Fibroblast of lung (primary cell): ENCODE measurements around the gene SCP2. TPM values are rescaled to one million over a fixed set of nuclear protein-coding genes. Genes with fewer than 3 reads are reported as not detected.

Source experiments
- DNase-seq, 2 donors: peaks; one replicate each; pipeline versions ENCODE4 v3.0.0 to v3.0.0-alpha.2; 2010; ENCODE audit warnings: low read depth in 2 of 2
- H2AFZ ChIP-seq: 2 replicates; pipeline ENCODE4 v1.5.1; 2012; ENCODE audit warnings: low read length, control low read depth, inconsistent platforms
- H3K27ac ChIP-seq: 2 replicates; pipeline ENCODE4 v1.5.1; 2011; ENCODE audit warnings: low read length, control low read depth; ENCODE audit not compliant: insufficient read depth
- H3K27me3 ChIP-seq: 2 replicates; pipeline ENCODE4 v1.5.1; 2011; ENCODE audit warnings: mild to moderate bottlenecking, low read length; ENCODE audit not compliant: control insufficient read depth, insufficient read depth
- H3K36me3 ChIP-seq: 2 replicates; pipeline ENCODE4 v1.5.1; 2011; ENCODE audit warnings: low read length; ENCODE audit not compliant: control insufficient read depth, insufficient read depth
- H3K4me1 ChIP-seq: 2 replicates; pipeline ENCODE4 v1.5.1; 2011; ENCODE audit warnings: low read length; ENCODE audit not compliant: control insufficient read depth, insufficient read depth; ENCODE audit errors: extremely low read depth
- H3K4me2 ChIP-seq: 2 replicates; pipeline ENCODE4 v1.5.1; 2011; ENCODE audit warnings: low read length, control low read depth; ENCODE audit not compliant: insufficient read depth; ENCODE audit errors: extremely low read depth
- H3K4me3 ChIP-seq, 4 experiments: fragments of 200-600 bp in 1 of 4; sonication (generic) in 1 of 4; replicated peaks in 1 of 4; 2 replicates each; pipeline ENCODE4 v1.5.1; 2011 to 2016; ENCODE audit warnings: low read length in 4 of 4, low read depth in 3 of 4, mild to moderate bottlenecking in 3 of 4, control low read depth in 2 of 4, inconsistent platforms in 1 of 4, mixed read lengths in 1 of 4; ENCODE audit not compliant: insufficient read depth in 1 of 4; ENCODE audit errors: control extremely low read depth in 1 of 4
- H3K79me2 ChIP-seq: 2 replicates; pipeline ENCODE4 v1.5.1; 2012; ENCODE audit warnings: mild to moderate bottlenecking, low read length, inconsistent platforms; ENCODE audit not compliant: control insufficient read depth, insufficient read depth
- H3K9ac ChIP-seq: 2 replicates; pipeline ENCODE4 v1.5.1; 2011; ENCODE audit warnings: mild to moderate bottlenecking, low read length, control low read depth; ENCODE audit not compliant: insufficient read depth
- H3K9me3 ChIP-seq: 2 replicates; pipeline ENCODE4 v1.5.1; 2012; ENCODE audit warnings: low read depth, low read length; ENCODE audit not compliant: control insufficient read depth, insufficient read depth
- H4K20me1 ChIP-seq: 2 replicates; pipeline ENCODE4 v1.5.1; 2011; ENCODE audit warnings: low read length; ENCODE audit not compliant: control insufficient read depth, insufficient read depth; ENCODE audit errors: extremely low read depth
- CTCF ChIP-seq, 2 donors: IDR thresholded peaks in 1 of 2; conservative IDR thresholded peaks in 1 of 2; 1 replicate in 1 of 2; 2 replicates in 1 of 2; pipeline ENCODE4 v1.5.1; 2011 to 2012; ENCODE audit warnings: low read length in 2 of 2, control low read depth in 1 of 2, inconsistent platforms in 1 of 2, low read depth in 1 of 2, mild to moderate bottlenecking in 1 of 2
- EZH2 ChIP-seq: IDR thresholded peaks from 2 replicates; pipeline ENCODE4 v1.5.1; 2012; ENCODE audit warnings: low read length, control low read depth, mild to moderate bottlenecking; ENCODE audit errors: missing control alignments
- polyA minus RNA-seq: library from RNA; depleted of rRNA, polyadenylated mRNA; stranded (reverse); fragments of >200 nt; gene quantifications from 2 replicates; pipeline ENCODE4 v1.2.3, GENCODE V29; 2011; ENCODE audit warnings: low replicate concordance
- polyA plus RNA-seq, 2 donors: library from polyadenylated mRNA; depleted of rRNA in 1 of 2; stranded (reverse) in 1 of 2; unstranded in 1 of 2; fragments of >200 nt; gene quantifications; 2 replicates each; pipeline ENCODE4 v1.2.1, GENCODE V29; 2011 to 2012; ENCODE audit warnings: missing spikeins in 1 of 2
- total RNA-seq: library from RNA; depleted of rRNA; stranded (reverse); fragments of >200 nt; gene quantifications from 2 replicates; pipeline ENCODE4 v1.2.1, GENCODE V29; 2014

SCP2 gene
- total RNA-seq (189 and 222 TPM in 2 replicates), polyA plus RNA-seq (225 and 305 TPM in 2 replicates), polyA minus RNA-seq (20.4 and 51.4 TPM in 2 replicates)
- 195 and 258 TPM in 2 replicates for polyA plus RNA-seq (2012)

- H3K36me3 ChIP-seq, result no peaks in the 10 kb centered on the region
- H3K4me1 ChIP-seq, result peaks cover 2% of the 10 kb centered on the region
- peak within 1 kb of the TSS; percentile 97 for H2AFZ ChIP-seq
- peak within 1 kb of the TSS; percentile 78 to 92 (median 82) for H3K4me3 ChIP-seq
- H3K27me3 ChIP-seq, result no peaks in the 10 kb centered on the region
- peak; percentile 68 for DNase-seq
- peak within 1 kb of the TSS; percentile 72 for H3K27ac ChIP-seq
- TF ChIP-seq CTCF (conservative IDR thresholded peaks at IDR 0.05 in 1 of 2, IDR thresholded peaks at IDR 0.05 in 1 of 2; ENCODE audit: low read depth in 1 of 2, low read length in 2 of 2) (no peak), EZH2 (no peak)
- no peaks in the 10 kb centered on the region for H4K20me1 ChIP-seq
- peak within 1 kb of the TSS; percentile 79 for H3K9ac ChIP-seq
- peaks cover 5% of the 10 kb centered on the region for H3K79me2 ChIP-seq
- H3K9me3 ChIP-seq, result no peaks in the 10 kb centered on the region
- H3K4me2 ChIP-seq, result peak within 1 kb of the TSS; percentile 97
Measured at GRCh38 chr1:52927212-52928014, at the start of gene SCP2. TSS of gene SCP2 (plus strand) at chr1:52927276. CDS start at chr1:52927397, 121 bp downstream.

GRCh38 chr1:52877554-52877953 lies 49.5 kb upstream of the SCP2 start:
- Histone ChIP-seq H3K27me3 (no peaks in the 10 kb centered on the region), H3K4me3 (no peak overlapping the region), H3K79me2 (no peaks in the 10 kb centered on the region), H3K4me2 (no peak overlapping the region), H3K27ac (no peak overlapping the region), H2AFZ (no peak overlapping the region), H3K9ac (no peak overlapping the region), H3K4me1 (no peaks in the 10 kb centered on the region), H3K36me3 (no peaks in the 10 kb centered on the region), H3K9me3 (no peaks in the 10 kb centered on the region), H4K20me1 (no peaks in the 10 kb centered on the region)
- TF ChIP-seq EZH2, result no peak
- no peak for TF ChIP-seq CTCF (conservative IDR thresholded peaks at IDR 0.05 in 1 of 2, IDR thresholded peaks at IDR 0.05 in 1 of 2; ENCODE audit: low read depth in 1 of 2, low read length in 2 of 2)
- DNase-seq, result peak; percentile 26 to 29

- DNase-seq, result no peak
- H3K79me2 ChIP-seq, result no peaks in the 10 kb centered on the region
- H3K27ac ChIP-seq, result no peak overlapping the region
- no peak overlapping the region for H3K4me3 ChIP-seq
- no peak overlapping the region for H2AFZ ChIP-seq
- no peak overlapping the region for H3K9ac ChIP-seq
- H3K9me3 ChIP-seq, result no peaks in the 10 kb centered on the region
- no peak overlapping the region for H3K4me2 ChIP-seq
- no peaks in the 10 kb centered on the region for H3K36me3 ChIP-seq
- no peaks in the 10 kb centered on the region for H4K20me1 ChIP-seq
- TF ChIP-seq CTCF (conservative IDR thresholded peaks at IDR 0.05 in 1 of 2, IDR thresholded peaks at IDR 0.05 in 1 of 2; ENCODE audit: low read depth in 1 of 2, low read length in 2 of 2), result no peak
- no peak for TF ChIP-seq EZH2
- H3K27me3 ChIP-seq, result no peaks in the 10 kb centered on the region
- no peaks in the 10 kb centered on the region for H3K4me1 ChIP-seq
Measured at GRCh38 chr1:52880206-52880605, 46.9 kb upstream of the SCP2 start.
